ENCODE results near the gene MIB1. TPM values are rescaled to one million over a fixed set of nuclear protein-coding genes. Genes with fewer than 3 reads are reported as not detected.

MIB1 gene
- total and polyA plus RNA-seq, 10 of the 15 experiments (the other 5 are each of a cell fraction or from before 2014, with no cell fraction given), result 2.3 to 27.5 (median 10.4) TPM

DNA sequence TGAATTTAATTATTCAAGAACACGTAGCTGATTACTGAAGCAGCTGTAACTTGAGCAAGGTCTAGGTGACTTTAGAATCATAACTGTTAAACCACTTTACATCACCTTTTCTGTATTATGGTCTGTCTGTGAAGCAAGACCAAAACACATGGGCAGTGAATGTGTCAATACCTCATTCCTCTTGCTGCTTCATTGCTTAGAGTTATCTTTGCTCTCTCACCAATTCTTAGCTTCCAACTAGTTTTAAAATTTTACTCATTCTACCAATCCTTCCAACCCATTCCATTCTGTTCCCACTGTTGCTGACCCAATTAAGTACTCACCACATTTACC lies 80.2 kb downstream of the MIB1 start (continued):
- TF ChIP-seq, protein P1, sequence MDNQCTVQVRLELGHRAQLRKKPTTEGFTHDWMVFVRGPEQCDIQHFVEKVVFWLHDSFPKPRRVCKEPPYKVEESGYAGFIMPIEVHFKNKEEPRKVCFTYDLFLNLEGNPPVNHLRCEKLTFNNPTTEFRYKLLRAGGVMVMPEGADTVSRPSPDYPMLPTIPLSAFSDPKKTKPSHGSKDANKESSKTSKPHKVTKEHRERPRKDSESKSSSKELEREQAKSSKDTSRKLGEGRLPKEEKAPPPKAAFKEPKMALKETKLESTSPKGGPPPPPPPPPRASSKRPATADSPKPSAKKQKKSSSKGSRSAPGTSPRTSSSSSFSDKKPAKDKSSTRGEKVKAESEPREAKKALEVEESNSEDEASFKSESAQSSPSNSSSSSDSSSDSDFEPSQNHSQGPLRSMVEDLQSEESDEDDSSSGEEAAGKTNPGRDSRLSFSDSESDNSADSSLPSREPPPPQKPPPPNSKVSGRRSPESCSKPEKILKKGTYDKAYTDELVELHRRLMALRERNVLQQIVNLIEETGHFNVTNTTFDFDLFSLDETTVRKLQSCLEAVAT (IDR thresholded peaks at IDR 0.05), result no peak
- TF ChIP-seq HDGF (IDR thresholded peaks at IDR 0.05), result no peak
- TF ChIP-seq, protein P2, sequence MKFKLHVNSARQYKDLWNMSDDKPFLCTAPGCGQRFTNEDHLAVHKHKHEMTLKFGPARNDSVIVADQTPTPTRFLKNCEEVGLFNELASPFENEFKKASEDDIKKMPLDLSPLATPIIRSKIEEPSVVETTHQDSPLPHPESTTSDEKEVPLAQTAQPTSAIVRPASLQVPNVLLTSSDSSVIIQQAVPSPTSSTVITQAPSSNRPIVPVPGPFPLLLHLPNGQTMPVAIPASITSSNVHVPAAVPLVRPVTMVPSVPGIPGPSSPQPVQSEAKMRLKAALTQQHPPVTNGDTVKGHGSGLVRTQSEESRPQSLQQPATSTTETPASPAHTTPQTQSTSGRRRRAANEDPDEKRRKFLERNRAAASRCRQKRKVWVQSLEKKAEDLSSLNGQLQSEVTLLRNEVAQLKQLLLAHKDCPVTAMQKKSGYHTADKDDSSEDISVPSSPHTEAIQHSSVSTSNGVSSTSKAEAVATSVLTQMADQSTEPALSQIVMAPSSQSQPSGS (IDR thresholded peaks at IDR 0.05; ENCODE audit: low read length), result no peak

DNA sequence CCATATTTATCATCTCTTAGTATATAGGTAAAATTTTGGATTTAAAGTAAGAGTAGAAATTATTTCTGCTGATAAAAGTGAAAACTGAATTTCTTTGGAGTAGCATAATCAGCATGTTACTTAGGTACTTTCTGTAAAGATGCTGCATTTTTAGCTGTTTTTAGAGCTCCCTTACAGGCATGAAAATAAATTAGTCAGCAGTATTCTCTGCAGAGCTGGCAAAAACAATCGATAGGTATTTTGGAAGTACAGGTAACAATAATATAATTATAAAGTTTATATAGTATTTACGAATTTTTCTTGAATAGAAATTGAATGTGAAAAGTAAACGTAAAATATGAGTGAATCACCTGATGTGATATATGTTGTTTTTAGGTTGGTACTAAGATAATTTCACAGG lies 83.3 kb downstream of the MIB1 start:
- intact Hi-C loops (cut with micrococcal nuclease; ENCODE audit: unreplicated experiment), result loop anchor here (5.0 kb wide), 1 partner anchor 133 kb away; no protein-coding TSS in a partner anchor
- no peak for FAIRE-seq
- CTCF ChIA-PET, result interaction anchor here (0.8 kb wide), 1 partner anchor 223 kb away, joined by 3 read pairs; the partner anchor contains the start of gene ESCO1
- in situ Hi-C loops (cut with MboI), result no loop called here
- Histone ChIP-seq H3K4me1 (ENCODE audit: control insufficient read depth, insufficient read depth, low read length) (no peaks in the 10 kb centered on the region), H3K9ac (ENCODE audit: control insufficient read depth, insufficient read depth, low read length) (no peak overlapping the region), H3K4me3 (no peak overlapping the region), H3K9me3 (replicated peaks; ENCODE audit: control insufficient read depth, insufficient read depth, low read length) (no peaks in the 10 kb centered on the region), H4K20me1 (ENCODE audit: control insufficient read depth, insufficient read depth) (no peaks in the 10 kb centered on the region), H3K27ac (ENCODE audit: control insufficient read depth, insufficient read depth) (no peak overlapping the region), H3K36me3 (ENCODE audit: control insufficient read depth in 2 of 2, insufficient read depth in 2 of 2, low read length in 1 of 2) (peaks cover 0 to 5% of the 10 kb centered on the region in 2 experiments; a peak in 1 of 4 replicates), H3K27me3 (replicated peaks in 1 of 2; ENCODE audit: control insufficient read depth in 2 of 2, insufficient read depth in 2 of 2, low read length in 1 of 2) (no peaks in the 10 kb centered on the region), H2AFZ (ENCODE audit: control insufficient read depth, low read depth, low read length) (no peak overlapping the region), H3K4me2 (ENCODE audit: control insufficient read depth, insufficient read depth) (no peak overlapping the region), H3K79me2 (ENCODE audit: control insufficient read depth, insufficient read depth, low read length) (no peaks in the 10 kb centered on the region)
- RAD21 ChIA-PET (ENCODE audit: unreplicated experiment), result no interaction called here
- WGBS (ENCODE audit: insufficient coverage, insufficient replicate concordance, low lambda C conversion rate, missing lambda C conversion rate), result 95% methylated on average over 3 of the region's 3 CpGs
- no peak for TF ChIP-seq NR2C1 (IDR thresholded peaks at IDR 0.05)
- TF ChIP-seq NFIC (IDR thresholded peaks at IDR 0.05; ENCODE audit: low read depth, low read length), result no peak
- TF ChIP-seq STAT1 (conservative IDR thresholded peaks at IDR 0.05), result no peak
- TF ChIP-seq, protein P1 (IDR thresholded peaks at IDR 0.05), result no peak
- no peak for TF ChIP-seq TCF7 (IDR thresholded peaks at IDR 0.05; ENCODE audit: borderline replicate concordance)
- TF ChIP-seq FOS (IDR thresholded peaks at IDR 0.05; ENCODE audit: borderline replicate concordance, extremely low read depth, insufficient read length), result no peak
- TF ChIP-seq, protein P3, sequence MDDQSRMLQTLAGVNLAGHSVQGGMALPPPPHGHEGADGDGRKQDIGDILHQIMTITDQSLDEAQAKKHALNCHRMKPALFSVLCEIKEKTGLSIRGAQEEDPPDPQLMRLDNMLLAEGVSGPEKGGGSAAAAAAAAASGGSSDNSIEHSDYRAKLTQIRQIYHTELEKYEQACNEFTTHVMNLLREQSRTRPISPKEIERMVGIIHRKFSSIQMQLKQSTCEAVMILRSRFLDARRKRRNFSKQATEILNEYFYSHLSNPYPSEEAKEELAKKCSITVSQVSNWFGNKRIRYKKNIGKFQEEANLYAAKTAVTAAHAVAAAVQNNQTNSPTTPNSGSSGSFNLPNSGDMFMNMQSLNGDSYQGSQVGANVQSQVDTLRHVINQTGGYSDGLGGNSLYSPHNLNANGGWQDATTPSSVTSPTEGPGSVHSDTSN (IDR thresholded peaks at IDR 0.05; ENCODE audit: insufficient replicate concordance, low read depth, low read length), result no peak
- no peak for TF ChIP-seq PAX5 (IDR thresholded peaks at IDR 0.05; ENCODE audit: borderline replicate concordance, low read depth, low read length)
- TF ChIP-seq, protein P4, sequence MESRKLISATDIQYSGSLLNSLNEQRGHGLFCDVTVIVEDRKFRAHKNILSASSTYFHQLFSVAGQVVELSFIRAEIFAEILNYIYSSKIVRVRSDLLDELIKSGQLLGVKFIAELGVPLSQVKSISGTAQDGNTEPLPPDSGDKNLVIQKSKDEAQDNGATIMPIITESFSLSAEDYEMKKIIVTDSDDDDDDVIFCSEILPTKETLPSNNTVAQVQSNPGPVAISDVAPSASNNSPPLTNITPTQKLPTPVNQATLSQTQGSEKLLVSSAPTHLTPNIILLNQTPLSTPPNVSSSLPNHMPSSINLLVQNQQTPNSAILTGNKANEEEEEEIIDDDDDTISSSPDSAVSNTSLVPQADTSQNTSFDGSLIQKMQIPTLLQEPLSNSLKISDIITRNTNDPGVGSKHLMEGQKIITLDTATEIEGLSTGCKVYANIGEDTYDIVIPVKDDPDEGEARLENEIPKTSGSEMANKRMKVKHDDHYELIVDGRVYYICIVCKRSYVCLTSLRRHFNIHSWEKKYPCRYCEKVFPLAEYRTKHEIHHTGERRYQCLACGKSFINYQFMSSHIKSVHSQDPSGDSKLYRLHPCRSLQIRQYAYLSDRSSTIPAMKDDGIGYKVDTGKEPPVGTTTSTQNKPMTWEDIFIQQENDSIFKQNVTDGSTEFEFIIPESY (IDR thresholded peaks at IDR 0.05), result no peak
- no peak for DNase-seq (ENCODE audit: low read depth, low spot score)
- ATAC-seq, result no peak
- POLR2A ChIA-PET, result interaction anchor here (1.3 kb wide), 1 partner anchor 18 kb away, joined by 3 read pairs; no protein-coding TSS in a partner anchor
- SMC1A ChIA-PET (ENCODE audit: uncharacterized antibody, unreplicated experiment), result interaction anchor here (0.5 to 1.7 kb wide), 2 partner anchors 8 to 11 kb away, joined by 3 to 6 read pairs; no protein-coding TSS in a partner anchor
- no TSS peak for BruUV-seq (replicated peaks)
